Myocyte (in vitro differentiated cells): ENCODE measurements around the gene TCL1B. TPM values are rescaled to one million over a fixed set of nuclear protein-coding genes. Genes with fewer than 3 reads are reported as not detected.
A peak's percentile ranks its signal among the peaks of the same experiment; 100 is the strongest.

ENCODE experiments used
- DNase-seq: peaks from one replicate; pipeline ENCODE4 v3.0.0-alpha.2; 2012; ENCODE audit warnings: low read depth
- total RNA-seq: library from RNA; depleted of rRNA; stranded (reverse); fragments of >200 nt; gene quantifications from 2 replicates; pipeline ENCODE4 v1.2.3, GENCODE V29; 2014

TCL1B gene
- total RNA-seq, 1 donor from 2014 or later: not detected

- no peak for DNase-seq
Measured at GRCh38 chr14:95666450-95666849, 19.8 kb upstream of the TCL1B start.

GRCh38 chr14:95667249-95667693 lies 19.0 kb upstream of the TCL1B start:
- no peak for DNase-seq

GRCh38 chr14:95668235-95668772 lies 17.9 kb upstream of the TCL1B start:
- no peak for DNase-seq

GRCh38 chr14:95674613-95675012 lies 11.6 kb upstream of the TCL1B start:
- DNase-seq: no peak

GRCh38 chr14:95675486-95675885 lies 10.7 kb upstream of the TCL1B start:
- DNase-seq: no peak

DNA sequence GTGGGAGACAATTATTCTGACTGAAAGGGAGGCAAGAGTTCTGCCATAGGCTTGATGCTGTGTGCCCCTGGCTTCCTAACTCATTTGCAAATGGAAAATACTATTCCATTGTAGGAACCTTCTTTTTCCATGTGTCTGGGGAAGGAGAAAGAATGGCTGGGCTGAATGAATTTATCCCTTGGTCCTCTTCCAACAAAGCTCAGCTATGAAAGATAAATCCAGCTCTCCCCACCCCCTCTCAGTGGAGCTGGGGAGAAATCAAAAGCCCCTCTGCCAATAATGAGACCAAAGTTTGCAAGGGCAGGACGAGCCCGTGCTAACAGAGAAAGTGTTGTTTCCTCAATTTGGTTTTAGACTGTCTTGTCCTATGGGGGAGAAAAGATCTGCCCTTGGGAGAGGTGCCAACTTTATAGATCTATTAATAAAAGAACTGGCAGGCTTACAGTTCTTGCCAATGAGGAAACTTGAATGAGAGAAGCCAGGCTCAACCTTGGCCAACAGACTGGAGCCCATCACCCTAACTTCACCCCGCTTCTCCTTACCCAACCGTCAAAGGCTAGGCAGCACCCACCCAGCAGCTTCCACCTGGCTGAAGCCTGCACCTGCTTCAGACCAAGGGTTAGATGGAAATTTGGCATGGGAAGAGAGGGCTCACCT lies 8.9 kb upstream of the TCL1B start:
- DNase-seq: no peak

DNA sequence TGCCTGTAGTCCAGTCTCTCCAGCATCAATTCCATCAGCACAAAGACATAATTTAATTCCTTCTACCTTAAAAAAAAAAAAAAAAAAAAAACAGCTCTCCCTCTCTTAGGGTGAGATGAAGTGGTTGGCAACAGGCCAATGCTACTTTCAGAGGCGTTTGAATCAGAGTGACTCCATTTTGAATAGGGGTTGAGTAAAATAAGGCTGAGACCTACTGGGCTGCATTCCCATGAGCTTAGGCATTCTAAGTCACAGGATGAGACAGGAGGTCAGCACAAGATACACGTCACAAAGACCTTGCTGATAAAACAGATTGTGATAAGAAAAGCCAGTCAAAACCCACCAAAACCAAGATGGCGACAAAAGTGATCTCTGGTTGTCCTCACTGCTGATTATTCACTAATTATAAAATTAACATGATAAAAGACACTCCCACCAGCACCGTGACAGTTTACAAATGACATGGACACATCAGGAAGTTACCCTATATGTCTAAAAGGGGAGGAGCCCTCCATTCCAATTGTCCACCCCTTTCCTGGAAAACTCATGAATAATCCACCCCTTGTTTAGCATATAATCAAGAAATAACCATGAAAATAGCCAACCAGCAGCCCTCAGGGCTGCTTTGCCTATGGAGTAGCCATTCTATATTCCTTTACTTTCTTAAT lies 6.9 kb upstream of the TCL1B start:
- no peak for DNase-seq

- no peak for DNase-seq
Measured at GRCh38 chr14:95679998-95680735, 6.1 kb upstream of the TCL1B start.

- DNase-seq: no peak
Measured at GRCh38 chr14:95681153-95681552, 5.1 kb upstream of the TCL1B start.

GRCh38 chr14:95683793-95684192 lies 2.4 kb upstream of the TCL1B start:
- peak; percentile 5 for DNase-seq

- no peak for DNase-seq
Measured at GRCh38 chr14:95686935-95687334, 709 bp downstream of the TCL1B start.

- DNase-seq: no peak
Measured at GRCh38 chr14:95689441-95689840, 3.2 kb downstream of the TCL1B start.

GRCh38 chr14:95690815-95691214 lies 4.6 kb downstream of the TCL1B start:
- no peak for DNase-seq

- DNase-seq: no peak
Measured at GRCh38 chr14:95691591-95691990, 5.4 kb downstream of the TCL1B start.

DNA sequence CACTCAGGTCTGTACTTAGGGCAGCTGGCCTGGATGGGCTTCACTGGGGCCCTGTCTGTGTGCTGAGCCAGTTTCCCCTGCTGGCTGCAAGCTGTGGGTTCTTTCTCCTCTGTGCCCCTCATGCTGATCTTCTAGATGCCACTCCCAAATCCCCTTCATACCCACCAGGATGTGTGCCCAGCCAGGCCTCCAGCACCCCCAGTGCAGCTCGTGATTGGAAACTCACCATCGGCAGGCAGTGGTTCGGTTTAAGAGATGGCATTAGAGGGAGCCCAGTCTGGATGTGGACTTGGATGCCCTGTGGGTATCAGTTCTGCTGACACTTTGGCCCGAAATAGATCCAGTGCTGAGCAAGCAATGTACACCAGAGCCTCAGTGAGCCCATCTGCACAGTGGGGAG lies 5.9 kb downstream of the TCL1B start:
- DNase-seq: no peak

GRCh38 chr14:95695051-95695450 lies 8.8 kb downstream of the TCL1B start:
- DNase-seq: no peak

DNA sequence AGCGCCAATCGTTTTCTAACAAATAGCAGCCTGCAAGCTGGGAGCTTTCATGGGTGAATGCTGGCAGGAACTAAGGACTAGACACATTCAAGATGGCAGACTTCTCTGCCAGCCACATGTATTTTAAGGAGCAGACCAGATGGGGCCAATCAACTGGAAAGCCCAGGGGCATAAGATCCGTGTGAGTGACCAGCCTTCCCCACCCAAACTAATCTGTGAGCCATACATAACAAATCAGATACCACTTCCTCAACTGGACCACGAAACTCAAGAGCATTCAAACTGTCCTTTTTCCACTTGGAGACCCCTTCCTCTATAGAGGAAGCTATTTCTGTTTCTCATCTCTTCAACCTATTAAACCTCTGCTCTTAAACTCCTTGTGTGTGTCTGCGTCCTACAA lies 9.7 kb downstream of the TCL1B start:
- DNase-seq: no peak

GRCh38 chr14:95696741-95697140 lies 10.5 kb downstream of the TCL1B start:
- DNase-seq: no peak

DNA sequence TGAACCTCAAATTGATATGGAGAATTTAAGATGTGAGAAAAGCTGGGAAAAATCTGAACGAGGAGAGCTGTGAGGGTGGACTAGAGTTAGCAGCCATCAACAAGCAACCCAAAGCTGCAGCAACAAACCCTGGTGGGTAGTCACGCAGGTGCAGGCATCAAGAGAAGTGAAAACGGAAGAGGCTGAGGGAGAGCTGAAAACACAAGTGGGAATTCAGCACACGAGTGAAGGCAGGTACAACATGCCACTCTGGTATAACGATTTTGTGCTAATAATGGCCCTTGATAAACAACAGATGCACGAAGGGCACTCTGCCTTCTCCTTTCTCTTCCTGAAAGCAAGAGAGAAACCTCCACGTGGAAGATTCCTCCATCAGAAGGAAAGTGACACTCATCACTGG lies 11.5 kb downstream of the TCL1B start:
- no peak for DNase-seq

DNA sequence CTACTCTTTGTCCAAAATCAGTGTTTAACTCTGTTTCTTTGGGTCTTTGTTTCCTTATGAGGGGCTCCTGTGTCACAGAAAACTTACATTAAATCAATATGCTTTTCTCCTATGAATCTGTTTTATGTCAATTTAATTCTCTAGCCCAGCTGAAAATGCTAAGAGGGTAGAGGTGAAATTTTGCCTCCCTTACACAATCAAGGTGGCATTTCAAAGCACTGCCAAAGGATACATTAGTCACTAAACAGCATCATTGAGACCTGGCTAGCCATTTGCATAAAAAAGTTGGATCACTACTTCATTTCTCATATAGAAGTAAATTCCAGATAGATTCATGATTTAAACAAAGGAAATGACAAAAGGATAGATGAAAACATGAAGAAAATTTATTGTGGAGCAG lies 12.1 kb downstream of the TCL1B start:
- no peak for DNase-seq

GRCh38 chr14:95699412-95699811 lies 13.2 kb downstream of the TCL1B start:
- no peak for DNase-seq
